Endothelial cell of umbilical vein (primary cell): ENCODE measurements around the gene SOX10. TPM values are rescaled to one million over a fixed set of nuclear protein-coding genes. Genes with fewer than 3 reads are reported as not detected.

Experiments used
- BruUV-seq: library from RNA; stranded (reverse); fragments of 400-500 nt; replicated peaks from 2 replicates; lab custom pipeline; 2021; lab: Mats Ljungman, UMichigan
- CTCF ChIA-PET: fragments of 300-600, 350-600 bp; sonication (Branson Sonifier 250); formaldehyde crosslinking; loops from one replicate; lab custom pipeline; 2021; ENCODE audit warnings: antibody characterized with exemption, inconsistent platforms; lab: Charles Lee
- POLR2A ChIA-PET: fragments of 300-600, 350-600 bp; sonication (Branson Sonifier 250); formaldehyde crosslinking; loops from one replicate; lab custom pipeline; 2021; ENCODE audit warnings: antibody characterized with exemption, inconsistent platforms; lab: Charles Lee
- DNase-seq: peaks from one replicate; pipeline ENCODE4 v3.0.0-alpha.2; 2011; ENCODE audit warnings: low read depth, low spot score
- FAIRE-seq: peaks from 2 replicates; lab custom pipeline; 2011; peaks lifted over from hg19 to GRCh38; lab: Jason Lieb, UNC
- H2AFZ ChIP-seq: 2 replicates; pipeline ENCODE4 v1.6.0; 2012; ENCODE audit warnings: low read depth, low read length, control low read depth, inconsistent platforms
- H3K27ac ChIP-seq: 2 replicates; pipeline ENCODE4 v1.5.1; 2011; ENCODE audit warnings: low read depth, mild to moderate bottlenecking, control low read depth, low read length, moderate library complexity; ENCODE audit not compliant: insufficient read depth
- H3K27me3 ChIP-seq, 2 experiments: 2 replicates each; pipeline versions ENCODE4 v1.6.0 to v1.6.1; 2011; ENCODE audit warnings: low read length in 2 of 2, mixed read lengths in 1 of 2; ENCODE audit not compliant: control insufficient read depth in 2 of 2, insufficient read depth in 2 of 2
- H3K36me3 ChIP-seq, 2 experiments: 2 replicates in 1 of 2; 3 replicates in 1 of 2; pipeline ENCODE4 v1.5.1; 2011; ENCODE audit warnings: low read length in 2 of 2, mild to moderate bottlenecking in 1 of 2, moderate library complexity in 1 of 2; ENCODE audit not compliant: control insufficient read depth in 2 of 2, insufficient read depth in 2 of 2; ENCODE audit errors: extremely low read depth in 1 of 2
- H3K4me1 ChIP-seq: 3 replicates; pipeline ENCODE4 v1.5.1; 2011; ENCODE audit warnings: mild to moderate bottlenecking, low read length; ENCODE audit not compliant: control insufficient read depth, insufficient read depth; ENCODE audit errors: extremely low read depth
- H3K4me2 ChIP-seq: 2 replicates; pipeline ENCODE4 v1.6.1; 2011; ENCODE audit warnings: low read length, control low read depth, mixed read lengths; ENCODE audit not compliant: insufficient read depth
- H3K4me3 ChIP-seq, 3 experiments: fragments of 200-600 bp in 1 of 3; sonication (generic), shearing (Covaris generic) in 1 of 3; replicated peaks in 1 of 3; 2 replicates each; pipeline ENCODE4 v1.5.1; 2011 to 2016; ENCODE audit warnings: control low read depth in 3 of 3, low read length in 3 of 3, mild to moderate bottlenecking in 2 of 3, inconsistent platforms in 1 of 3, low read depth in 1 of 3, moderate library complexity in 1 of 3; ENCODE audit not compliant: insufficient read depth in 1 of 3
- H3K79me2 ChIP-seq: 2 replicates; pipeline ENCODE4 v1.6.0; 2012; ENCODE audit warnings: low read length, inconsistent platforms; ENCODE audit not compliant: control insufficient read depth, insufficient read depth
- H3K9ac ChIP-seq: replicated peaks from 2 replicates; pipeline ENCODE3; 2011; ENCODE audit warnings: low read length, control low read depth; ENCODE audit not compliant: insufficient read depth; ENCODE audit errors: extremely low read depth
- H3K9me1 ChIP-seq: replicated peaks from 3 replicates; pipeline ENCODE4 v1.6.0; 2011; ENCODE audit warnings: mild to moderate bottlenecking, low read length; ENCODE audit not compliant: control insufficient read depth, insufficient read depth; ENCODE audit errors: extremely low read depth
- H3K9me3 ChIP-seq: replicated peaks from 2 replicates; pipeline ENCODE4 v1.5.1; 2012; ENCODE audit warnings: low read length, inconsistent platforms; ENCODE audit not compliant: control insufficient read depth, insufficient read depth
- H4K20me1 ChIP-seq: replicated peaks from 2 replicates; pipeline ENCODE3; 2011; ENCODE audit warnings: mild to moderate bottlenecking, low read length; ENCODE audit not compliant: control insufficient read depth, insufficient read depth; ENCODE audit errors: extremely low read depth
- CTCF ChIP-seq, 2 donors: IDR thresholded peaks; 1 replicate in 1 of 2; 2 replicates in 1 of 2; pipeline ENCODE4 v1.5.1; 2011; ENCODE audit warnings: low read length in 2 of 2, mild to moderate bottlenecking in 2 of 2, moderate library complexity in 2 of 2, control low read depth in 1 of 2, inconsistent platforms in 1 of 2, low read depth in 1 of 2; ENCODE audit not compliant: insufficient read depth in 1 of 2; ENCODE audit errors: extremely low read depth in 1 of 2
- EZH2 ChIP-seq: IDR thresholded peaks from 2 replicates; pipeline ENCODE4 v1.6.1; 2012; ENCODE audit warnings: borderline replicate concordance, low read depth, mild to moderate bottlenecking, moderate library complexity, low read length, inconsistent platforms; ENCODE audit not compliant: severe bottlenecking
- FOS ChIP-seq: IDR thresholded peaks from 2 replicates; pipeline ENCODE4 v1.6.1; 2011; ENCODE audit warnings: mild to moderate bottlenecking, low read length, moderate library complexity, borderline replicate concordance; ENCODE audit not compliant: insufficient read depth
- GATA2 ChIP-seq: IDR thresholded peaks from 2 replicates; pipeline ENCODE4 v1.7.0; 2011; ENCODE audit warnings: low read depth, mild to moderate bottlenecking, moderate library complexity, mixed read lengths, low read length; ENCODE audit not compliant: insufficient read length, insufficient read depth
- JUN ChIP-seq: IDR thresholded peaks from 2 replicates; pipeline ENCODE4 v1.6.1; 2011; ENCODE audit warnings: borderline replicate concordance, low read depth; ENCODE audit not compliant: insufficient read length, insufficient read depth
- MAX ChIP-seq: IDR thresholded peaks from 2 replicates; pipeline ENCODE4 v1.6.1; 2011; ENCODE audit not compliant: insufficient read depth, insufficient read length
- POLR2AphosphoS5 ChIP-seq: IDR thresholded peaks from 2 replicates; pipeline ENCODE4 v1.6.1; 2012; ENCODE audit warnings: low read depth, mild to moderate bottlenecking, control low read depth, low read length, moderate library complexity; ENCODE audit not compliant: insufficient read depth
- dilution Hi-C: fragments of 300-500 bp; cut with MboI; formaldehyde crosslinking; loops from one replicate; pipeline ENCODE4 v1.15.0; 2019; ENCODE audit warnings: low sequenced_read_pairs; ENCODE audit not compliant: extremely low pct_ligation_motif_present
- intact Hi-C: fragments of 100-400 bp; cut with micrococcal nuclease; formaldehyde crosslinking; loops from one replicate; pipeline ENCODE4 v1.10.0; 2022
- polyA plus RNA-seq, 4 experiments: library from polyadenylated mRNA; depleted of rRNA in 3 of 4; stranded (reverse) in 3 of 4; unstranded in 1 of 4; fragments of >200 nt; gene quantifications; 2 replicates each; pipeline versions ENCODE4 v1.2.1 to v1.2.3, GENCODE V29; 2011 to 2012; ENCODE audit warnings: missing spikeins in 1 of 4
- total RNA-seq: library from RNA; stranded (reverse); gene quantifications from 2 replicates; pipeline ENCODE4 v1.2.3, GENCODE V29; 2021

Gene SOX10
- total and polyA plus RNA-seq, 2 donors (not counting 3 experiments of a cell fraction or from before 2014, with no cell fraction given) = not detected

DNA sequence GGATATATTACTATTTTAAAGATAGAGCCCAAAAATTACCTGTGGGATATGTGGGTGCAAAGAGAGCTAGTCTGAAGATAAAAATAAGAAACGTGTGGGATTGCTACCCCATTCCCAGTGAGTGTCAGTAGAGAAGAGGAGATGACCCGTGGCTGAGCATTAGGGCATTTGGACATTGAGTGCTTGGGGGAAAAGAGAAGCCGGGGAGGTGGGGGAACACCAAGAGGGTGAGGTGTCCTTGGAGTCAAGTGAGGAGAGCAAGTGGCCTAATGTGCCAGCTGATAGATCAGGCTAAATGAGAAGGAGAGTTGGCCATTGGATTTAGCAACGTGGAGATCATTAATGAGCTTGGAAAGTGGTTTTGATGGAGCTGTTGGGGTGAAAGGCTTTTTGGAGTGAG, 29.7 kb downstream of the SOX10 start:
- dilution Hi-C loops (no loop called here), intact Hi-C loops (loop anchor here (5.0 kb wide), 2 partner anchors 47 to 137 kb away; partner anchors contain the start of gene MICALL1)
- no peak for FAIRE-seq
- H3K36me3 ChIP-seq = peaks cover 7 to 18% of the 10 kb centered on the region in 2 experiments
- no peaks in the 10 kb centered on the region for H3K9me3 ChIP-seq
- peaks cover 14% of the 10 kb centered on the region for H3K4me1 ChIP-seq
- CTCF ChIA-PET = interaction anchor here (0.7 to 2.4 kb wide), 6 partner anchors 8 to 68 kb away, joined by 3 to 10 read pairs (median 4); no protein-coding TSS in a partner anchor
- no peaks in the 10 kb centered on the region for H3K9me1 ChIP-seq
- no TSS peak for BruUV-seq
- peaks cover 15% of the 10 kb centered on the region for H3K79me2 ChIP-seq
- peak overlapping the region; percentile 77 for H3K9ac ChIP-seq
- H4K20me1 ChIP-seq = no peaks in the 10 kb centered on the region
- no peak for DNase-seq
- peak overlapping the region in 1 of 3 experiments; percentile 54 for H3K4me3 ChIP-seq
- H3K4me2 ChIP-seq = peak overlapping the region; percentile 69
- H3K27ac ChIP-seq = no peak overlapping the region
- H2AFZ ChIP-seq = no peak overlapping the region
- no peaks in the 10 kb centered on the region for H3K27me3 ChIP-seq
- TF ChIP-seq JUN (no peak), POLR2AphosphoS5 (no peak), FOS (no peak), MAX (no peak), CTCF (IDR thresholded peaks at IDR 0.05; ENCODE audit: extremely low read depth in 1 of 2, insufficient read depth in 1 of 2, low read depth in 1 of 2, low read length in 2 of 2) (no peak), GATA2 (no peak), EZH2 (no peak)
- POLR2A ChIA-PET = interaction anchor here (0.6 to 0.7 kb wide), 3 partner anchors 18 to 735 kb away, joined by 3 to 4 read pairs (median 3); no protein-coding TSS in a partner anchor
